Activated T-helper 1 cell treated with anti-CD3 and anti-CD28 coated beads, Interleukin-2, amount 50 U/mL, for 16 hours (primary cell): ENCODE measurements around the gene CSF1.
"Not testable (repeated sequence)": the region's sequence is repeated elsewhere in the genome, so short reads cannot be mapped to it uniquely, and the experiment has no call there.

Experiments
- DNase-seq, 2 donors: peaks; one replicate each; pipeline ENCODE4 v3.0.0-alpha.2; 2020; ENCODE audit warnings: low read depth in 1 of 2, low spot score in 1 of 2

Gene CSF1

DNA sequence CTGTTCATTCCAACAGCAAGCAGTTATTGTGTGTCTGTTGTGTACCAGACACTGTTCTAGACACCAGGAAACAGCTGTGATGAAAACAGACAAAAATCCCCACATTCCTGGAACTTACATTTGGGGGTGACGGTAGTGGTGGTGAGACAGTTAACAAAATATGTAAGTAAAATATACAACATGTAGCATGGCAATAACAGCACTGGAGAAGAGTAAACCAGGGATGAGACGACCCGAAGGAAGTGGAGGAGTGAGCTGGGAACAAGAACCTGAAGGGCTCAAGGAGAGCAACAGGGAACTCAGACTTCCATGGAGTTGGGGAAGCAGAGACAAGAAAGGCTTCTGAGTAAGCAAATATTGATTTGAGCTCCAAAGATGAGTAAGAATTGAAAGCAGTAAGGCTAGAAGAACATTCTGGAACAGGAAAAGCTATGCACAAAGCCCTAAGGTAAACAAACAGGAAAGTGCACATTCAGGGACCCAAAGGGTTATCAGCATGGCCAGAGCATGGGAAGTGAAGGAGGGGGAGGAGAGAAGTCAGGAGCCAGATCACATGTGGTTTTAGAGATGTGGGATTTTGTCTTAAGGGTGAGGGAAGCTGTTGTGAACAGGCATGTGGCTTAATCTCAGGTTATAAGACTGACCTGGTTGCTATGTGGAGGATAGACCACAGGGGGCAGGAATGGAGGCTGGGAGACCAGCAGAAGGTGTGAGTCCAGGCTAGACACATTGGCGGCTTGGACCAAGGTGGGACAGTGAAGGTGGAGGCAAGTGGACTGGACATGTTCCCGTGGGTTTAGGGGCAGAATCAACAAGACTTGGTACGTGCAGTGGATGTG, 7.3 kb downstream of the CSF1 start:
- no peak for DNase-seq

DNA sequence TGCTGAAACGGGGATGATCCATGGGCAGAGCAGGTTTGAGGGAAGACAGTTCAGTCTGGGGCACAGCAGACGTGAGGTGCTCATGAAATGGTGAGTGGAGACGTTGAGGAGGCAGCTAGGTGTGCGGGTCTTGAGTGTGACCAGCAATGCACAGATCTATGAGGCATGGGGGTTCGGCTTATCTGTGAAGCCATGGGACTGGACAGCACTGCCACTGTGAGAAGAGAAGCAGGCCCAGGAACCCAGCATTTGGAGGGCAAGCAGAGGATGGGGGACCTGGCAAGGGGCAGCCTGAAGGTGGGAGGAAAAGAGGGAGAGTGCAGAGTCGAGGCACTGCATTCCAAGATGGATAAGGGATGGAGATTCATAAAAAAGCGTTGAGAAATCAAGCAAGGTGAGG, 8.0 kb downstream of the CSF1 start:
- DNase-seq = no peak

DNA sequence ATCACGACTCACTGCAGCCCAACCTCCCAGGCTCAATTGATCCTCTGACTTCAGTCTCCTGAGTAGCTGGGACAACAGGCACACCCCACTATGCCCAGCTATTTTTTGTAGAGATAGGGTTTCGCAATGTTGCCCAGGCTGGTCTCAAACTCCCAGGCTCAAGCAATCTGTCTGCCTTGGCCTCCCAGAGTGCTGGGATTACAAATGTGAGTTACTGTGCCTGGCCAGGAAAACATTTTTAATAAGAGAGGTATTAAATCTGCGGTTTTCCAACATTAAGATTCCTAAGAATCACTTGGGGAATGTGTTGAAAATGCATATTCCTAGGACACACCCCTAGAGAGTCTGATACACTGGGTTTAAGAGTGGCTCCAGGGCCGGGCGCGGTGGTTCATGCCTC, 8.7 kb downstream of the CSF1 start:
- no peak for DNase-seq

- DNase-seq = not testable (repeated sequence)
These were observed 9.7 kb downstream of the CSF1 start for GRCh38 chr1:109920391-109920790.

DNA sequence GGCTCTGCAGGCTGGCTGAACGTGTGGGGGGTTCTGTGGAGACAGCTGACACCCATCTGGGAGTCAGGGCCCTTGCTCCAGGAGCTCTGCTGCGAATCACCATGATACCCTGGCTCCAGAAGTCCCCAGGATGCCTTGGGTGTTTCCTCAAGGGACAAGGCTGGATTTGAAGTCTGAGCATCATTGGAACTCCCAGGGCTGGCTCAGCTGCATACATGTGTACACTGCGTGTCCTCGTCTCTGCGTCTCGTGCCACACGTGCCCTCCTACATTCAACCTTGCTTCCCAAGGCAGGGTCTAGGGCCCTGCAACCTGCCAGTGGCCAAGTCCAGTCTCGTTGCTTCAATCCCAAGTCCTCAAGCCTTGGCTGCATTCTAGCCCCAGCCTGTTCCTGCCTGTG, 11.7 kb downstream of the CSF1 start:
- DNase-seq = no peak

- no peak for DNase-seq
These were observed 12.7 kb downstream of the CSF1 start for GRCh38 chr1:109923131-109923945.

GRCh38 chr1:109923946-109924275, 13.3 kb downstream of the CSF1 start:
- no peak for DNase-seq

GRCh38 chr1:109924316-109924715, 13.7 kb downstream of the CSF1 start:
- DNase-seq = no peak

- DNase-seq = no peak
These were observed 14.7 kb downstream of the CSF1 start for GRCh38 chr1:109925159-109925990.

DNA sequence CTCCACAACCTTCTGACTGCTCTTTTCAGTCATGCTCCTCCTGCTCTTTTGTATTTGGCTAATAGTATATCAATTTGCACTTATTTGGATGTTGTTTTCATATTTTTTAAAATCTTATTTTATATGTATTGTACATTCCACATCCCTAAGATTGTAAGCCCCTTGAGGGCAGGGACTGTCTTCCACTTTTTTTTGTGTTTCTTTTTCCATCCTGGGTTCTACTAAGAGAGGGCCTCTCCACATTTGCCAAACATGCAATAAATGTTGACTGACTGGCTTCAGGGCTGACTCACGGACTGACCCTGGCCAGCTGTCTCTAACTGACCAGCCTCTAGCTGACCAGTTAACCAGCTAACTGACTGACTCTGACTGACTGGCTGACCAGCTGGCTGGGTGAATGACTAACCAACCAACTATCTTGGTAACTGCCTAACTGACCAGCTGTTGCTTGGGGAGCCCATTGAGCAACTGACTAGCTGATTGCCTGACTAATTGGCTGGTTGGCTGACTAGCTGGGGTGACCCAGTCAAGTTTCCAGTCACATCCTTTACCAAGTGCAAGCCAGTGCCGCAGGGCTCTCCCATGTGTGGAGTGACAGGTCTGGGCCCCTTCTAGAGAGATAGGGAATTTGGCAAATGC, 16.1 kb downstream of the CSF1 start:
- DNase-seq = no peak

DNA sequence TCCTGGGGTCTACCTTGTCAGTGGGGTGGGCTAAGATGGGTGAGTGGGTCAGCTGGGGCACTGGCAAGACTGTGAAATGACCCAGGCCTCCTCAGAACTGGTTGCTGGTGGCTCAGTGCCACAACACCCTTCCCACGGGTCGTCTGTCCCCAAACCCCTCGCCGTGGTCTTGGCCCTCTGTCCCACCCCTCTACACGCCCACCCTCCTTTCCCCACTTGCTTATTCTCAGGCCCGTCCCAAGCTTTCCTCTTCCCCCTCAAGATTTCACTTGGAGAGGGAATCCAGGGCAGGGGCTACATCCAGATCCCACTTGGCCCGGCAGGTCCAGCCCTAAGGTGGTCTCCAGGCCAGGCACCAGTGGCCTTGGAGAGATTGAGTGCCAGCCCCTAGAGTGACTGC, 16.7 kb downstream of the CSF1 start:
- no peak for DNase-seq

DNA sequence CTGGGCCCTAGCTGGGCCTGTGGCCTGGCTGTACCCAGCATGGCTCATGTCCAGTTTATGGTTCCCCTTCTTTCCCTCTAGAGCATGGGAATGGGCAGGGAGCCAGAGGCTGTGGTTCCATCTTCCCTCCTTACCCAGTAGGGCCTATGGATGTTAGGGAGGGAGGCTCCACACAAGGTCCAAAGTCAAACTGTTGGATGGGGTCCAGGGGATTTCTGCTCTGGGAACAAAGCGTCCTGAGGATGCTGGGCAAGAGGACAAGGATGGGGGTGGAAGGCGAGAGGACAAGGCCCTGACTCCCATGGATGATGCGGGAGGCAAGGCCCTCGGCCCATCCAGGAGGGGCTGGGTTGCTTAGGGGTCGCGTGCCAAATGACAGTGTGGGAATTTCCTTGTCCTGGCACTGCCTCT, 17.3 kb downstream of the CSF1 start:
- no peak for DNase-seq

- DNase-seq = no peak
These were observed 18.0 kb downstream of the CSF1 start for GRCh38 chr1:109928591-109929111.

- no peak for DNase-seq
These were observed 18.5 kb downstream of the CSF1 start for GRCh38 chr1:109929170-109929569.

GRCh38 chr1:109929588-109930251, 19.1 kb downstream of the CSF1 start:
- no peak for DNase-seq

- DNase-seq = no peak
These were observed 19.8 kb downstream of the CSF1 start for GRCh38 chr1:109930252-109930993.

DNA sequence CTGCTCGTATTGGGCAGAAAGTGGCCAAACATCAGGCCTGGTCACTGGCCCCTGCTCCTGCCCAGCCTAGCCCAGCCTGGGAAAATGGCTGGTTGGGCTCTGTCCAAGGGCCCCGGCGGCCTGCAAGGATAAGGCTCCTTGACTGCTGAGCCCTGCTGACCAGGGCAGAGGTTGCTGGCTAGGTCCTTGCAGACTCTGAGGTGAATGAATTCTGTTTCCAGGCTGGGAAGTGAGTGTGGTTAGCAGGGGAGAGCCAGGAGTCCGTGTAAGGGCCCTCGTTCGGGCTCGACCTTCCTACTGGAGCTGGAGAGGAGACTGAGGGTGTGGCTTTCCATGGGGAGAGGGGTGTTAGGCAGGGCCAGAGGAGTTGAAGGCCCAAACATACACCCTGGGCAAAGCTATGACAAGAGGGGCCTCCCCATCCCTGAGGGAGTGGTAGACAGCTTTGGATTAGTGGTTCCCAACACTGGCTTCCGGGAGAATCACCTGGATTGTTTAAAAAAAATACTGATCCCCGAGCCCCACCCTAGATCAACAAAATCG, 20.6 kb downstream of the CSF1 start:
- no peak for DNase-seq

DNA sequence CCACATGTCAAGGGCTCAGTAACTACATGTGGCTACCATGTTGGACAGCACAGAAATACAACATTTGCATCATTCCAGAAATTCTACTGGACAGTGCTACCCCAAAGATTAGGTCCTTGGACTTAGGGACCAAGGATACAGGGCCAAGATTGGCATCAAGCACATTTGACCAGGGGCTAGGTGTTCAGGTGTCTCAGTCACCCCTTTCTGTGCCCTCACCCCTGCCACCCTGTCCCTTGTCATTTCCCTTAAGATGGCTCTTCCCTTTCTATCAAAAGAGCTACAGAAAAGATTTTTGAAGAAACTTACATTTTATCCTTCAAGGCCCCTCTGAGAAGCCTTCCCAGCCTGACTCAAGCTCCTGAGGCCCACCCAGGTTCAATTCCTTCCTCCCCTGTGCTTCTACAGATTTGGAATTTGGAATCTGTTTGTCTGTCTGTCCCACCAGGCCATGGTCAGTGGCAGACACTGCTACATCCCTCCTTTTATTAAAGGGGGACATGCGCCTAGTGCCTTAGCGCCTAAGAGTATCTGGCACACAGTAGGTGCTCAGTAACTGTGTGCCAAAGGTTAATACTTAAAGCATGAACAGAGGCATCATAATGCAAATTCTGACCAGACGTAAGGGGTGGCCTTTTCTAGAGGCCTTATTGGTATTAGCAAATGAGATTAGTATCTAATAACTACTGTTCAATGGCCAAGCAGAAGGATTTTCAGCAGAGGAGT, 21.4 kb downstream of the CSF1 start:
- no peak for DNase-seq

- DNase-seq = no peak
These were observed 22.0 kb downstream of the CSF1 start for GRCh38 chr1:109932679-109933078.
